Transverse colon (tissue), 4 donors: ENCODE results near the gene MATK. TPM values are rescaled to one million over a fixed set of nuclear protein-coding genes. Genes with fewer than 3 reads are reported as not detected.
"Not testable (repeated sequence)": the region's sequence is repeated elsewhere in the genome, so short reads cannot be mapped to it uniquely, and the experiment has no call there.

ENCODE experiments used
- DNase-seq: peaks from one replicate; pipeline ENCODE4 v3.0.0-alpha.2; 2019
- H3K27ac ChIP-seq, 4 donors: fragments of 200-600 bp; sonication (generic); 2 replicates each; pipeline ENCODE4 v1.5.1; 2016 to 2018; ENCODE audit warnings: inconsistent platforms in 4 of 4
- H3K27me3 ChIP-seq: fragments of 200-600 bp; sonication (generic); 2 replicates; pipeline ENCODE4 v1.5.1; 2017; ENCODE audit warnings: inconsistent platforms
- H3K36me3 ChIP-seq, 4 donors: fragments of 200-600 bp; sonication (generic); 2 replicates each; pipeline ENCODE4 v1.5.1; 2017 to 2019; ENCODE audit warnings: inconsistent platforms in 4 of 4
- H3K4me1 ChIP-seq, 4 donors: fragments of 200-600 bp; sonication (generic); 2 replicates each; pipeline ENCODE4 v1.5.1; 2017 to 2020; ENCODE audit warnings: inconsistent platforms in 4 of 4
- H3K4me3 ChIP-seq, 4 donors: fragments of 200-600 bp; sonication (generic); 1 replicate in 1 of 4; 2 replicates in 3 of 4; pipeline versions ENCODE4 v1.5.1 to v1.6.1; 2017 to 2019; ENCODE audit warnings: inconsistent platforms in 4 of 4
- H3K9me3 ChIP-seq, 2 donors: fragments of 200-600 bp; sonication (generic); 2 replicates each; pipeline ENCODE4 v1.5.1; 2017 to 2019; ENCODE audit warnings: inconsistent platforms in 2 of 2
- EP300 ChIP-seq: sonication (generic); formaldehyde crosslinking; IDR thresholded peaks from one replicate; pipeline ENCODE4 v1.6.1; 2017; ENCODE audit warnings: antibody characterized with exemption, low read depth
- POLR2A ChIP-seq: fragments of 450-650 bp; IDR thresholded peaks from one replicate; pipeline ENCODE4 v1.6.1; 2016; ENCODE audit warnings: antibody characterized with exemption, mild to moderate bottlenecking, moderate library complexity
- POLR2AphosphoS5 ChIP-seq, 3 donors: sonication (generic); formaldehyde crosslinking; IDR thresholded peaks; one replicate each; pipeline ENCODE4 v1.6.1; 2016; ENCODE audit warnings: antibody characterized with exemption in 3 of 3
- WGBS, 2 donors: methylation state at CpG; one replicate each; pipeline ENCODE4 v1.1.5; 2018; ENCODE audit warnings: low coverage in 1 of 2; 5-methylcytosine and 5-hydroxymethylcytosine counted together
- in situ Hi-C, 4 donors: fragments of 200-750 bp; cut with MboI; loops; one replicate each; pipeline versions ENCODE4 v1.15.0 to v1.15.1; 2017; ENCODE audit warnings: low sequenced_read_pairs in 3 of 4, low pct_ligation_motif_present in 1 of 4, low pct_unique_long_range_greater_than_20kb in 1 of 4
- intact Hi-C: fragments of 100-400 bp; cut with DNase I; formaldehyde crosslinking; loops from one replicate; pipeline ENCODE4 v1.15.1; 2023; ENCODE audit warnings: low total_unique reads
- total RNA-seq, 4 donors: library from RNA; depleted of rRNA; stranded (reverse); fragments of >200 nt; gene quantifications; one replicate each; pipeline ENCODE4 v1.1.0, GENCODE V29; 2016
- TF ChIP-seq, protein P1 (sequence below), 5 experiments: fragments of 200-600 bp in 3 of 5; fragments of 450-650 bp in 2 of 5; sonication (generic) in 3 of 5; IDR thresholded peaks; 1 replicate in 2 of 5; 2 replicates in 3 of 5; pipeline ENCODE4 v1.5.1; 2016 to 2017; ENCODE audit warnings: antibody characterized with exemption in 5 of 5, inconsistent platforms in 3 of 5, mild to moderate bottlenecking in 2 of 5, moderate library complexity in 1 of 5

MATK gene
- total RNA-seq, 4 donors from 2014 or later, result 0.60 to 6.1 (median 2.9) TPM; not detected in 1

DNA sequence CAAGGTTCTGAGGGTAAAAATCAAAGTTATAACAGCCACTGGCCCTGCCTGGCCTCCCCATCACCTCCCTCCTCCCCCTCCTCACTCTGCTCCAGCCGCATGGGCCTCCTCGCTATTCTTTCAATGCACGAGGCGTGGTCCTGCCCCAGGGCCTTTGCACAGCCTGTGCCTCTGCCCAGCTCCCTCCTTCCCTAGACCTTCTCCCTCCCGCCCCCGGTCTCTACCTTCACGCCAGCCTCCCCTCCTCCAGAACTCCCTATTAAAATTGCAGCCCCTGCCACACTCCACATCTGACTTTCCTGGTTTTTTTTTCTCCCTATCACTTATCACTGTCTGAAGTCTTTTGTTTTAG is 17.5 kb downstream of the MATK start:
- intact Hi-C loops (no loop called here), in situ Hi-C loops (no loop called here)
- TF ChIP-seq POLR2AphosphoS5 (IDR thresholded peaks at IDR 0.05) (no peak), EP300 (no peak), POLR2A (no peak)
- TF ChIP-seq, protein P1, sequence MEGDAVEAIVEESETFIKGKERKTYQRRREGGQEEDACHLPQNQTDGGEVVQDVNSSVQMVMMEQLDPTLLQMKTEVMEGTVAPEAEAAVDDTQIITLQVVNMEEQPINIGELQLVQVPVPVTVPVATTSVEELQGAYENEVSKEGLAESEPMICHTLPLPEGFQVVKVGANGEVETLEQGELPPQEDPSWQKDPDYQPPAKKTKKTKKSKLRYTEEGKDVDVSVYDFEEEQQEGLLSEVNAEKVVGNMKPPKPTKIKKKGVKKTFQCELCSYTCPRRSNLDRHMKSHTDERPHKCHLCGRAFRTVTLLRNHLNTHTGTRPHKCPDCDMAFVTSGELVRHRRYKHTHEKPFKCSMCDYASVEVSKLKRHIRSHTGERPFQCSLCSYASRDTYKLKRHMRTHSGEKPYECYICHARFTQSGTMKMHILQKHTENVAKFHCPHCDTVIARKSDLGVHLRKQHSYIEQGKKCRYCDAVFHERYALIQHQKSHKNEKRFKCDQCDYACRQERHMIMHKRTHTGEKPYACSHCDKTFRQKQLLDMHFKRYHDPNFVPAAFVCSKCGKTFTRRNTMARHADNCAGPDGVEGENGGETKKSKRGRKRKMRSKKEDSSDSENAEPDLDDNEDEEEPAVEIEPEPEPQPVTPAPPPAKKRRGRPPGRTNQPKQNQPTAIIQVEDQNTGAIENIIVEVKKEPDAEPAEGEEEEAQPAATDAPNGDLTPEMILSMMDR (IDR thresholded peaks at IDR 0.05), result no peak
- Histone ChIP-seq H3K4me1 (peaks cover 0 to 3% (median 1%) of the 10 kb centered on the region in 4 donors), H3K27me3 (no peaks in the 10 kb centered on the region), H3K4me3 (no peak overlapping the region), H3K27ac (no peak overlapping the region), H3K9me3 (no peaks in the 10 kb centered on the region), H3K36me3 (peaks cover 0 to 8% (median 2%) of the 10 kb centered on the region in 4 donors)
- no peak for DNase-seq
- WGBS, 2 donors, result 91 to 96% methylated on average over 4 to 7 of the region's 7 CpGs

DNA sequence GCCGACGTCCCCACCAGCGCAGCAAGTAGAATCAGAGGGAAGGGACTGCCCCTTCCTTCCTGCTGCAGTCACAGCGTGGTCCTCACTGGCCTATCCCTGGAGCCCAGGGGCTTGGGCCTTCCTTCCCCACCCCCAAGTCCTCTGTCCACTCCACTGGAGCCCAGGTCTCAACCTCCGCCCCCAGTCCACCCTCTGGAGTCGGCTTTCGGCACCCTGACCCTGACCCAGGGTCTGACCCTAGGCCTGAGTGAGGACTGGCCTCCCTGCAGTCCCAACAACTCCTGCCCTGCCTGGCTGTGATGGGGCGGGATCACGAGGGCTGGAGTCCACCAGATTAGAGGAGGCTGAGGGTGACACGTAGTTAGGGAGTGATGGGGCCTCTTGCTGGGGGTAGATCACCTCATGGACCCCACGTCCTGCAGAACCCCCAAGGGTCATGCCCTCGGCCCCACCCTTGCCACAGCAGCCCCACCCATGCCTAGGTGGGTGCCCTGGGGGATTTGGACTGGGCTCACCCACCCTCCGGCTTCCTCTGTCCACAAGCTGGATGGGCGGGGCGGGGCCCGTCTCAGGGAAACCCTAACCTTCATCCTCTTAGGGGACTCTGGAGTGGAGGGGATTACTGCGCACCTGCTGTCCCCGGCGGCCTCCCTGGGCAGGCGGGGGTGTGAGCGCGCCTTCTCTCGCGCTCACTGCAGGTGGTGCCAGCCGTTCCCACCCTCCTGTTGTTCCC is 18.0 kb downstream of the MATK start:
- Histone ChIP-seq H3K36me3 (peaks cover 0 to 8% (median 2%) of the 10 kb centered on the region in 4 donors), H3K4me3 (no peak overlapping the region), H3K9me3 (no peaks in the 10 kb centered on the region), H3K27me3 (no peaks in the 10 kb centered on the region), H3K27ac (no peak overlapping the region), H3K4me1 (peaks cover 0 to 9% (median 6%) of the 10 kb centered on the region in 4 donors)
- DNase-seq, result no peak
- TF ChIP-seq POLR2A, result no peak
- TF ChIP-seq POLR2AphosphoS5 (IDR thresholded peaks at IDR 0.05), result no peak
- TF ChIP-seq, protein P1 (IDR thresholded peaks at IDR 0.05), result no peak
- no peak for TF ChIP-seq EP300
- intact Hi-C loops (no loop called here), in situ Hi-C loops (no loop called here)
- 94% methylated on average over 24 of the region's 25 CpGs; no CpG with 5 or more reads in 1 of the 2 donors for WGBS, 2 donors

DNA sequence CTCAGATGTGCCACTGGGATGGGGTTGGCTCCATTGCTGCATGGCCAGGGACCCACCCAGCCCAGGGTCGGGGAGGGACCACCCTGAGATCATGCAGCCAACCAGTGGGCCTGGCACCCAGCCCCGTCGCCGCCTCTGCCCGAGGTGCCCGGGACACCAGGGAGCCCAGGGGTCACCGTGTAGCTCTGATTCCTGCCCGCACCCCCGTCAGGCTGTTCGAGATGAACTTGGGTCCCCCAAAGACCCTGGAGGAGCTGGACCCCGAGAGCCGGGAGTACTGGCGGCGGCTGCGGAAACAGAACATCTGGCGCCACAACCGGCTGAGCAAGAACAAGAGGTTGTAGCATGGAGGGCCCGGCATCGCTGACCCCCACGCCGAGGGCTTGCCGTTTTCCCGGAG is 19.1 kb downstream of the MATK start:
- TF ChIP-seq POLR2AphosphoS5 (IDR thresholded peaks at IDR 0.05) (no peak), EP300 (no peak), POLR2A (no peak)
- TF ChIP-seq, protein P1 (IDR thresholded peaks at IDR 0.05), result no peak
- no peak for DNase-seq
- in situ Hi-C loops, result no loop called here
- Histone ChIP-seq H3K27ac (no peak overlapping the region), H3K4me3 (no peak overlapping the region), H3K27me3 (no peaks in the 10 kb centered on the region), H3K9me3 (no peaks in the 10 kb centered on the region), H3K36me3 (peaks cover 0 to 8% (median 2%) of the 10 kb centered on the region in 4 donors), H3K4me1 (peaks cover 0 to 13% (median 8%) of the 10 kb centered on the region in 4 donors)
- WGBS, 2 donors, result 91% methylated on average over 23 of the region's 23 CpGs; no CpG with 5 or more reads in 1 of the 2 donors
- intact Hi-C loops, result no loop called here

DNA sequence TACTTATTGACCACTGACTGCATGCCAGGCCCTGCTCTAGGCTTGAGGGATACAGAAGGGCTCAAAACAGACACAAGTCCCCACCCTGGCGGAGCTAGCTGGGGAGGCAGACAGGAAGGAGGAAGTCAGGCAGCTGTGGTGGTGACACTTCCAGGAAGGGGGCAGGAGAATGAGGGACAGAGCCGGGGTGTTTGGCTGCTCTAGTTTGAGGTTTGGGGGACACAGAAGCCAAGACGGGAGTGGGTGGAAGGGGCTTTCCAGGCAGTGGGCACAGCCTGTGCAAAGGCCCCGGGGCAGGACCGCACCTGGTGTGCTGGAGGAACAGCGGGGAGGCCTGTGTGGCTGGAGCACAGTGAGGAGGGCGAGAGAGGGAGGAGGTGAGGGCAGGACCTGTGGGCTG is 19.7 kb downstream of the MATK start:
- Histone ChIP-seq H3K27ac (no peak overlapping the region), H3K4me1 (peaks cover 0 to 18% (median 12%) of the 10 kb centered on the region in 4 donors), H3K36me3 (peaks cover 0 to 8% (median 2%) of the 10 kb centered on the region in 4 donors), H3K9me3 (no peaks in the 10 kb centered on the region), H3K27me3 (no peaks in the 10 kb centered on the region), H3K4me3 (no peak overlapping the region)
- 86 to 90% methylated on average over 2 to 7 of the region's 7 CpGs for WGBS, 2 donors
- in situ Hi-C loops, result no loop called here
- intact Hi-C loops, result no loop called here
- TF ChIP-seq POLR2AphosphoS5 (IDR thresholded peaks at IDR 0.05) (no peak), EP300 (no peak), POLR2A (no peak)
- TF ChIP-seq, protein P1 (IDR thresholded peaks at IDR 0.05), result no peak
- no peak for DNase-seq

DNA sequence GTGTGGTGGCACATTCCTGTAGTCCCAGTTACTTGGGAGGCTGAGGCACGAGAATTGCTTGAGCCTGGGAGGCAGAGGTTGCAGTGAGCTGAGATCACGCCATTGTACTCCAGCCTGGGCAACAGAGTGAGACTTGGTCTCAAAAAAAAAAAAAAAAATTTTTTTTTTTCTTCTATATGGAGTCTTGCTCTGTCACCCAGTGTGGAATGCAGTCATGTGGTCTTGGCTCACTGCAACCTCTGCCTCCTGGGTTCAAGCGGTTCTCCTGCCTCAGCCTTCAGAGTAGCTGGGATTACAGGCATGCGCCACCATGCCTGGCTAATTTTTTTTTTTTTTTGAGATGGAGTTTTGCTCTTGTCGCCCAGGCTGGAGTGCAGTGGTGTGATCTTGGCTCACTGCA is 20.4 kb downstream of the MATK start:
- H3K9me3 ChIP-seq, H3K27me3 ChIP-seq, in situ Hi-C loops, H3K4me3 ChIP-seq, intact Hi-C loops, DNase-seq, H3K36me3 ChIP-seq, H3K27ac ChIP-seq: not testable (repeated sequence)
- peaks cover 1 to 26% (median 15%) of the 10 kb centered on the region in 4 donors for H3K4me1 ChIP-seq
- WGBS, 2 donors, result 97 to 100% methylated on average over 2 to 5 of the region's 5 CpGs
